Astrocyte (in vitro differentiated cells and primary cell): ENCODE measurements around the gene CAPZB. TPM values are rescaled to one million over a fixed set of nuclear protein-coding genes. Genes with fewer than 3 reads are reported as not detected.

ENCODE experiments used
- DNase-seq: peaks from one replicate; pipeline ENCODE4 v3.0.0-alpha.2; 2010; ENCODE audit warnings: low read depth
- FAIRE-seq: peaks from 2 replicates; lab custom pipeline; 2011; peaks lifted over from hg19 to GRCh38; lab: Jason Lieb, UNC
- H2AFZ ChIP-seq: 2 replicates; pipeline ENCODE4 v1.6.0; 2012; ENCODE audit warnings: low read depth, low read length, inconsistent platforms
- H3K27ac ChIP-seq: 2 replicates; pipeline ENCODE4 v1.5.1; 2011; ENCODE audit warnings: low read depth, low read length, inconsistent platforms
- H3K27me3 ChIP-seq: 2 replicates; pipeline ENCODE4 v1.6.0; 2011; ENCODE audit warnings: low read length, inconsistent platforms; ENCODE audit not compliant: insufficient read depth
- H3K36me3 ChIP-seq: 2 replicates; pipeline ENCODE4 v1.5.1; 2011; ENCODE audit warnings: low read length, inconsistent platforms; ENCODE audit not compliant: insufficient read depth
- H3K4me1 ChIP-seq: 2 replicates; pipeline ENCODE4 v1.5.1; 2011; ENCODE audit warnings: low read length, inconsistent platforms; ENCODE audit not compliant: insufficient read depth
- H3K4me2 ChIP-seq: 2 replicates; pipeline ENCODE4 v1.6.0; 2012; ENCODE audit warnings: low read length, inconsistent platforms
- H3K4me3 ChIP-seq: 2 replicates; pipeline ENCODE4 v1.5.1; 2011; ENCODE audit warnings: low read depth, mild to moderate bottlenecking, low read length, inconsistent platforms; ENCODE audit not compliant: insufficient read depth
- H3K79me2 ChIP-seq: 2 replicates; pipeline ENCODE4 v1.6.0; 2012; ENCODE audit warnings: mild to moderate bottlenecking, low read length, inconsistent platforms; ENCODE audit not compliant: insufficient read depth
- H3K9ac ChIP-seq: 2 replicates; pipeline ENCODE4 v1.6.0; 2012; ENCODE audit warnings: mild to moderate bottlenecking, low read length, inconsistent platforms
- H3K9me3 ChIP-seq: 2 replicates; pipeline ENCODE4 v1.5.1; 2012; ENCODE audit warnings: low read depth, mild to moderate bottlenecking, low read length, inconsistent platforms; ENCODE audit not compliant: insufficient read depth
- H4K20me1 ChIP-seq: 2 replicates; pipeline ENCODE4 v1.6.0; 2012; ENCODE audit warnings: low read length, inconsistent platforms; ENCODE audit not compliant: insufficient read depth
- H3K27ac Mint-ChIP-seq: one replicate; pipeline ENCODE4 v1.8.0; 2021; ENCODE audit warnings: mild to moderate bottlenecking, mixed read lengths; ENCODE audit not compliant: unreplicated experiment
- H3K27me3 Mint-ChIP-seq: one replicate; pipeline ENCODE4 v1.8.0; 2021; ENCODE audit warnings: low read depth, mixed read lengths; ENCODE audit not compliant: unreplicated experiment
- H3K36me3 Mint-ChIP-seq: one replicate; pipeline ENCODE4 v1.8.0; 2021; ENCODE audit warnings: low read depth, mixed read lengths; ENCODE audit not compliant: unreplicated experiment
- H3K4me1 Mint-ChIP-seq: one replicate; pipeline ENCODE4 v1.8.0; 2021; ENCODE audit warnings: low read depth, mixed read lengths; ENCODE audit not compliant: unreplicated experiment
- H3K4me3 Mint-ChIP-seq: one replicate; pipeline ENCODE4 v1.8.0; 2021; ENCODE audit warnings: mild to moderate bottlenecking, moderate library complexity, mixed read lengths; ENCODE audit not compliant: unreplicated experiment
- H3K9me3 Mint-ChIP-seq: one replicate; pipeline ENCODE4 v1.8.0; 2021; ENCODE audit warnings: mild to moderate bottlenecking, mixed read lengths; ENCODE audit not compliant: unreplicated experiment
- EZH2 ChIP-seq: IDR thresholded peaks from 2 replicates; pipeline ENCODE4 v1.6.1; 2012; ENCODE audit warnings: mild to moderate bottlenecking, low read length, inconsistent platforms; ENCODE audit not compliant: insufficient read depth
- total RNA-seq: library from RNA; stranded (reverse); gene quantifications from 2 replicates; pipeline ENCODE4 v1.2.1, GENCODE V29; 2021
- TF ChIP-seq, protein P1 (sequence below): IDR thresholded peaks from 2 replicates; pipeline ENCODE4 v1.5.1; 2011; ENCODE audit warnings: low read depth, mild to moderate bottlenecking, inconsistent platforms, low read length, moderate library complexity; ENCODE audit not compliant: insufficient read depth

CAPZB gene
- total RNA-seq, 1 donor from 2014 or later: 458 TPM

GRCh38 chr1:19475296-19475695 is 10.0 kb downstream of the CAPZB start:
- FAIRE-seq (no peak), DNase-seq (no peak)
- H3K4me3 Mint-ChIP-seq: no peak overlapping the region
- H3K36me3 ChIP-seq: peaks cover 2% of the 10 kb centered on the region
- H4K20me1 ChIP-seq: peaks cover 97% of the 10 kb centered on the region
- no peak overlapping the region for H2AFZ ChIP-seq
- H3K4me1 Mint-ChIP-seq: peaks cover 23% of the 10 kb centered on the region
- no peak overlapping the region for H3K27ac ChIP-seq
- H3K27me3 ChIP-seq: no peaks in the 10 kb centered on the region
- peaks cover 98% of the 10 kb centered on the region for H3K79me2 ChIP-seq
- H3K4me1 ChIP-seq: peaks cover 12% of the 10 kb centered on the region
- peaks cover 10% of the 10 kb centered on the region for H3K36me3 Mint-ChIP-seq
- H3K9me3 Mint-ChIP-seq: no peaks in the 10 kb centered on the region
- H3K4me3 ChIP-seq: no peak overlapping the region
- no peak overlapping the region for H3K27ac Mint-ChIP-seq
- H3K9ac ChIP-seq: no peak overlapping the region
- TF ChIP-seq, protein P1, sequence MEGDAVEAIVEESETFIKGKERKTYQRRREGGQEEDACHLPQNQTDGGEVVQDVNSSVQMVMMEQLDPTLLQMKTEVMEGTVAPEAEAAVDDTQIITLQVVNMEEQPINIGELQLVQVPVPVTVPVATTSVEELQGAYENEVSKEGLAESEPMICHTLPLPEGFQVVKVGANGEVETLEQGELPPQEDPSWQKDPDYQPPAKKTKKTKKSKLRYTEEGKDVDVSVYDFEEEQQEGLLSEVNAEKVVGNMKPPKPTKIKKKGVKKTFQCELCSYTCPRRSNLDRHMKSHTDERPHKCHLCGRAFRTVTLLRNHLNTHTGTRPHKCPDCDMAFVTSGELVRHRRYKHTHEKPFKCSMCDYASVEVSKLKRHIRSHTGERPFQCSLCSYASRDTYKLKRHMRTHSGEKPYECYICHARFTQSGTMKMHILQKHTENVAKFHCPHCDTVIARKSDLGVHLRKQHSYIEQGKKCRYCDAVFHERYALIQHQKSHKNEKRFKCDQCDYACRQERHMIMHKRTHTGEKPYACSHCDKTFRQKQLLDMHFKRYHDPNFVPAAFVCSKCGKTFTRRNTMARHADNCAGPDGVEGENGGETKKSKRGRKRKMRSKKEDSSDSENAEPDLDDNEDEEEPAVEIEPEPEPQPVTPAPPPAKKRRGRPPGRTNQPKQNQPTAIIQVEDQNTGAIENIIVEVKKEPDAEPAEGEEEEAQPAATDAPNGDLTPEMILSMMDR: no peak
- TF ChIP-seq EZH2: no peak
- H3K9me3 ChIP-seq: no peaks in the 10 kb centered on the region
- no peaks in the 10 kb centered on the region for H3K27me3 Mint-ChIP-seq
- H3K4me2 ChIP-seq: no peak overlapping the region

- peaks cover 42% of the 10 kb centered on the region for H3K4me1 Mint-ChIP-seq
- H3K4me2 ChIP-seq: no peak overlapping the region
- no peaks in the 10 kb centered on the region for H3K9me3 ChIP-seq
- no peaks in the 10 kb centered on the region for H3K27me3 Mint-ChIP-seq
- H3K4me3 Mint-ChIP-seq: no peak overlapping the region
- DNase-seq: no peak
- peaks cover 97% of the 10 kb centered on the region for H4K20me1 ChIP-seq
- H3K4me1 ChIP-seq: peaks cover 29% of the 10 kb centered on the region
- no peak overlapping the region for H3K27ac Mint-ChIP-seq
- H3K79me2 ChIP-seq: peaks cover 98% of the 10 kb centered on the region
- H3K9ac ChIP-seq: no peak overlapping the region
- peaks cover 2% of the 10 kb centered on the region for H3K36me3 ChIP-seq
- H3K36me3 Mint-ChIP-seq: peaks cover 13% of the 10 kb centered on the region
- FAIRE-seq: no peak
- no peaks in the 10 kb centered on the region for H3K9me3 Mint-ChIP-seq
- H3K4me3 ChIP-seq: no peak overlapping the region
- H3K27me3 ChIP-seq: no peaks in the 10 kb centered on the region
- no peak overlapping the region for H2AFZ ChIP-seq
- TF ChIP-seq, protein P1: no peak
- no peak for TF ChIP-seq EZH2
- H3K27ac ChIP-seq: no peak overlapping the region
Measured at GRCh38 chr1:19472174-19472573, 13.2 kb downstream of the CAPZB start.

DNA sequence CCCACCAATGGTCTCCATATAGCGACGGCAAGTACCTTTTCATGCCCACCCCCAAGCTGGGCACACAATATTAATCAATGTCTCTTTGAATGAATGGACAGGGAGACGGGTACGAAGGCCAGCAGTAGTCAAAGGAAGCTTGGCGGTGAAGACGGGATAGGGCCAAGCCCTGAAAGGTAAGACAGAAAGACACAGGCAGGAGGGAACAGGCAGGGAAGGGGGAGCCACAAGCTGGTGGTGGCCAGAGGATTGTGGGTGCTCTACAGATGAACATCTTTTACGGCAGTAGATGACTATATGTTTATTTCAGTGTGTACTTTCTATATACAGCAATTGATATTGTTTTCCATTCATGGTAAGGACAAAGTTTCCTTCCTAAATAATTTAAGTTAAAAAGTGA is 16.3 kb downstream of the CAPZB start:
- H3K4me3 Mint-ChIP-seq: no peak overlapping the region
- H3K4me1 Mint-ChIP-seq: peaks cover 59% of the 10 kb centered on the region
- no peak for FAIRE-seq
- no peak overlapping the region for H2AFZ ChIP-seq
- no peak for DNase-seq
- H3K4me2 ChIP-seq: peak overlapping the region; percentile 73
- H3K36me3 ChIP-seq: peaks cover 7% of the 10 kb centered on the region
- H3K27me3 ChIP-seq: no peaks in the 10 kb centered on the region
- H3K9ac ChIP-seq: peak overlapping the region; percentile 12
- peak overlapping the region; percentile 89 for H3K27ac Mint-ChIP-seq
- peak overlapping the region; percentile 9 for H3K27ac ChIP-seq
- no peaks in the 10 kb centered on the region for H3K27me3 Mint-ChIP-seq
- H3K4me1 ChIP-seq: peaks cover 21% of the 10 kb centered on the region
- peaks cover 12% of the 10 kb centered on the region for H3K36me3 Mint-ChIP-seq
- H3K4me3 ChIP-seq: no peak overlapping the region
- H3K79me2 ChIP-seq: peaks cover 96% of the 10 kb centered on the region
- H3K9me3 Mint-ChIP-seq: no peaks in the 10 kb centered on the region
- no peaks in the 10 kb centered on the region for H3K9me3 ChIP-seq
- no peak for TF ChIP-seq EZH2
- TF ChIP-seq, protein P1: no peak
- H4K20me1 ChIP-seq: peaks cover 95% of the 10 kb centered on the region
